Daoy (cell line): ENCODE results near the gene COG8. TPM values are rescaled to one million over a fixed set of nuclear protein-coding genes. Genes with fewer than 3 reads are reported as not detected.
"Not testable (repeated sequence)": the region's sequence is repeated elsewhere in the genome, so short reads cannot be mapped to it uniquely, and the experiment has no call there.

Source experiments
- DNase-seq: peaks from one replicate; pipeline ENCODE4 v3.0.0-alpha.2; 2015; ENCODE audit warnings: low read depth
- total RNA-seq: library from RNA; depleted of rRNA; stranded (reverse); fragments of >200 nt; shearing (Covaris generic); gene quantifications from 2 replicates; pipeline ENCODE4 v1.2.3, GENCODE V29; 2014; rRNA removed

COG8 gene
- total RNA-seq: 31.8 and 34.1 TPM in 2 replicates

GRCh38 chr16:69339289-69340094, at the start of gene COG8, which contains the start of gene NIP7:
Gene COG8, minus strand, starts transcription at chr16:69339564. Its CDS starts 12 bp downstream, at chr16:69339552.
Gene NIP7, plus strand, starts transcription at chr16:69339772. Its CDS starts 58 bp downstream, at chr16:69339830.
- DNase-seq: peak; percentile 96

- DNase-seq: peak; percentile 41
Measured at GRCh38 chr16:69386596-69386995, 47.2 kb upstream of the COG8 start.

GRCh38 chr16:69384974-69385373, 45.6 kb upstream of the COG8 start:
- DNase-seq: no peak

- DNase-seq: no peak
Measured at GRCh38 chr16:69382421-69382820, 43.1 kb upstream of the COG8 start.

GRCh38 chr16:69381231-69381630, 41.9 kb upstream of the COG8 start:
- no peak for DNase-seq

- no peak for DNase-seq
Measured at GRCh38 chr16:69378760-69379159, 39.4 kb upstream of the COG8 start.

- no peak for DNase-seq
Measured at GRCh38 chr16:69378036-69378435, 38.7 kb upstream of the COG8 start.

- no peak for DNase-seq
Measured at GRCh38 chr16:69376393-69377059, 37.2 kb upstream of the COG8 start.

- DNase-seq: no peak
Measured at GRCh38 chr16:69373019-69373418, 33.7 kb upstream of the COG8 start.

GRCh38 chr16:69371564-69371963, 32.2 kb upstream of the COG8 start:
- no peak for DNase-seq

- no peak for DNase-seq
Measured at GRCh38 chr16:69368866-69369265, 29.5 kb upstream of the COG8 start.

- DNase-seq: no peak
Measured at GRCh38 chr16:69367980-69368379, 28.6 kb upstream of the COG8 start.

- DNase-seq: no peak
Measured at GRCh38 chr16:69366431-69366830, 27.1 kb upstream of the COG8 start.

- no peak for DNase-seq
Measured at GRCh38 chr16:69365901-69366300, 26.5 kb upstream of the COG8 start.

GRCh38 chr16:69364088-69364487, 24.7 kb upstream of the COG8 start:
- DNase-seq: no peak

- DNase-seq: no peak
Measured at GRCh38 chr16:69363281-69363717, 23.9 kb upstream of the COG8 start.

GRCh38 chr16:69360070-69360469, 20.7 kb upstream of the COG8 start:
- DNase-seq: not testable (repeated sequence)

- no peak for DNase-seq
Measured at GRCh38 chr16:69351309-69352027, 12.1 kb upstream of the COG8 start, which contains the start of gene TMED6. Gene TMED6, minus strand, starts transcription at chr16:69351786. Its CDS starts 33 bp downstream, at chr16:69351753.

- DNase-seq: no peak
Measured at GRCh38 chr16:69350536-69351133, 11.3 kb upstream of the COG8 start.

GRCh38 chr16:69349536-69349935, 10.2 kb upstream of the COG8 start:
- DNase-seq: no peak

GRCh38 chr16:69348222-69348621, 8.9 kb upstream of the COG8 start:
- DNase-seq: no peak

GRCh38 chr16:69346683-69347082, 7.3 kb upstream of the COG8 start:
- no peak for DNase-seq
